WTC11 (cell line): ENCODE results near the gene USP49.

Experiments
- ATF3 ChIP-seq: sonication (generic); formaldehyde crosslinking; conservative IDR thresholded peaks from 2 replicates; pipeline ENCODE4 v1.8.1; 2022; ENCODE audit warnings: mild to moderate bottlenecking, missing genetic modification reagents
- CBFB ChIP-seq: sonication (generic); formaldehyde crosslinking; IDR thresholded peaks from 2 replicates; pipeline ENCODE4 v1.8.1; 2022; ENCODE audit warnings: mild to moderate bottlenecking, low read depth, missing genetic modification reagents
- CTCF ChIP-seq: fragments of 200-600 bp; IDR thresholded peaks from 2 replicates; pipeline ENCODE4 v1.8.0; 2022; ENCODE audit warnings: antibody characterized with exemption
- ETV6 ChIP-seq: sonication (generic); formaldehyde crosslinking; IDR thresholded peaks from 2 replicates; pipeline ENCODE4 v1.8.1; 2022; ENCODE audit warnings: mild to moderate bottlenecking, missing genetic modification reagents
- FOXJ3 ChIP-seq: sonication (generic); formaldehyde crosslinking; IDR thresholded peaks from 2 replicates; pipeline ENCODE4 v1.9.0; 2021; ENCODE audit warnings: missing genetic modification reagents, mild to moderate bottlenecking, borderline replicate concordance
- JUN ChIP-seq: sonication (generic); formaldehyde crosslinking; IDR thresholded peaks from 2 replicates; pipeline ENCODE4 v1.8.0; 2023; ENCODE audit warnings: mild to moderate bottlenecking, missing genetic modification reagents
- MAX ChIP-seq: sonication (generic); formaldehyde crosslinking; IDR thresholded peaks from 2 replicates; pipeline ENCODE4 v1.8.0; 2022; ENCODE audit warnings: mild to moderate bottlenecking, missing genetic modification reagents
- MLX ChIP-seq: sonication (generic); formaldehyde crosslinking; IDR thresholded peaks from 2 replicates; pipeline ENCODE4 v1.8.1; 2023; ENCODE audit warnings: mild to moderate bottlenecking, missing genetic modification reagents, moderate library complexity
- MXD4 ChIP-seq: fragments of 250-450 bp; sonication (Bioruptor Pico); IDR thresholded peaks from 2 replicates; pipeline ENCODE4 v1.8.0; 2021; ENCODE audit warnings: mild to moderate bottlenecking, moderate library complexity, borderline replicate concordance
- NFATC4 ChIP-seq: fragments of 250-450 bp; sonication (Bioruptor Pico); IDR thresholded peaks from 2 replicates; pipeline ENCODE4 v1.9.0; 2021; ENCODE audit warnings: mild to moderate bottlenecking
- PRDM15 ChIP-seq: sonication (generic); formaldehyde crosslinking; IDR thresholded peaks from 2 replicates; pipeline ENCODE4 v1.8.0; 2022; ENCODE audit warnings: missing genetic modification reagents
- SP1 ChIP-seq: sonication (generic); formaldehyde crosslinking; conservative IDR thresholded peaks from 2 replicates; pipeline ENCODE4 v1.8.1; 2022; ENCODE audit warnings: missing genetic modification reagents
- USF1 ChIP-seq: sonication (generic); formaldehyde crosslinking; IDR thresholded peaks from 2 replicates; pipeline ENCODE4 v1.8.0; 2022; ENCODE audit warnings: mild to moderate bottlenecking, missing genetic modification reagents
- USF2 ChIP-seq: sonication (generic); formaldehyde crosslinking; IDR thresholded peaks from 2 replicates; pipeline ENCODE4 v1.8.1; 2023; ENCODE audit warnings: mild to moderate bottlenecking, missing genetic modification reagents, moderate library complexity

GRCh38 chr6:41884957-41885356 lies 10.2 kb downstream of the USP49 start:
- TF ChIP-seq MLX (no peak), PRDM15 (CRISPR knock-in tag) (no peak), ETV6 (CRISPR knock-in tag) (no peak), USF2 (CRISPR knock-in tag) (no peak), CTCF (no peak), USF1 (CRISPR knock-in tag) (no peak), ATF3 (CRISPR knock-in tag) (no peak), MAX (CRISPR knock-in tag) (no peak), MXD4 (CRISPR knock-in tag) (no peak), NFATC4 (no peak), CBFB (CRISPR knock-in tag) (no peak), FOXJ3 (no peak), JUN (no peak), SP1 (CRISPR knock-in tag) (no peak)
